WTC11 (cell line): Measurements from ENCODE around the gene RNF151.

Experiments
- TEAD4 ChIP-seq: sonication (generic); formaldehyde crosslinking; IDR thresholded peaks from 2 replicates; pipeline ENCODE4 v1.8.0; 2022; ENCODE audit warnings: mild to moderate bottlenecking, missing genetic modification reagents
- TF ChIP-seq, protein P1 (sequence below): fragments of 200-600 bp; IDR thresholded peaks from 2 replicates; pipeline ENCODE4 v1.8.0; 2022; ENCODE audit warnings: antibody characterized with exemption

- TF ChIP-seq, protein P1, sequence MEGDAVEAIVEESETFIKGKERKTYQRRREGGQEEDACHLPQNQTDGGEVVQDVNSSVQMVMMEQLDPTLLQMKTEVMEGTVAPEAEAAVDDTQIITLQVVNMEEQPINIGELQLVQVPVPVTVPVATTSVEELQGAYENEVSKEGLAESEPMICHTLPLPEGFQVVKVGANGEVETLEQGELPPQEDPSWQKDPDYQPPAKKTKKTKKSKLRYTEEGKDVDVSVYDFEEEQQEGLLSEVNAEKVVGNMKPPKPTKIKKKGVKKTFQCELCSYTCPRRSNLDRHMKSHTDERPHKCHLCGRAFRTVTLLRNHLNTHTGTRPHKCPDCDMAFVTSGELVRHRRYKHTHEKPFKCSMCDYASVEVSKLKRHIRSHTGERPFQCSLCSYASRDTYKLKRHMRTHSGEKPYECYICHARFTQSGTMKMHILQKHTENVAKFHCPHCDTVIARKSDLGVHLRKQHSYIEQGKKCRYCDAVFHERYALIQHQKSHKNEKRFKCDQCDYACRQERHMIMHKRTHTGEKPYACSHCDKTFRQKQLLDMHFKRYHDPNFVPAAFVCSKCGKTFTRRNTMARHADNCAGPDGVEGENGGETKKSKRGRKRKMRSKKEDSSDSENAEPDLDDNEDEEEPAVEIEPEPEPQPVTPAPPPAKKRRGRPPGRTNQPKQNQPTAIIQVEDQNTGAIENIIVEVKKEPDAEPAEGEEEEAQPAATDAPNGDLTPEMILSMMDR, result no peak
- no peak for TF ChIP-seq TEAD4 (CRISPR knock-in tag)
Observed at GRCh38 chr16:1958715-1959268, 7.9 kb upstream of the RNF151 start.
